Osteocyte (in vitro differentiated cells): ENCODE results near the gene NOS1AP. TPM values are rescaled to one million over a fixed set of nuclear protein-coding genes. Genes with fewer than 3 reads are reported as not detected.

ENCODE experiments used
- DNase-seq: peaks from one replicate; pipeline ENCODE4 v3.0.0; 2021; ENCODE audit warnings: mixed read lengths; ENCODE audit not compliant: unreplicated experiment; ENCODE audit errors: extremely low spot score
- H3K27ac Mint-ChIP-seq: one replicate; pipeline ENCODE4 v1.8.0; 2021; ENCODE audit warnings: mild to moderate bottlenecking, mixed read lengths; ENCODE audit not compliant: unreplicated experiment
- H3K27me3 Mint-ChIP-seq: one replicate; pipeline ENCODE4 v1.8.0; 2021; ENCODE audit warnings: mixed read lengths; ENCODE audit not compliant: unreplicated experiment
- H3K36me3 Mint-ChIP-seq: one replicate; pipeline ENCODE4 v1.8.0; 2021; ENCODE audit warnings: mixed read lengths; ENCODE audit not compliant: unreplicated experiment
- H3K4me1 Mint-ChIP-seq: one replicate; pipeline ENCODE4 v1.8.0; 2021; ENCODE audit warnings: mixed read lengths; ENCODE audit not compliant: unreplicated experiment
- H3K4me3 Mint-ChIP-seq: one replicate; pipeline ENCODE4 v1.8.0; 2021; ENCODE audit warnings: mild to moderate bottlenecking, moderate library complexity, mixed read lengths; ENCODE audit not compliant: unreplicated experiment
- H3K9me3 Mint-ChIP-seq: one replicate; pipeline ENCODE4 v1.8.0; 2021; ENCODE audit warnings: mixed read lengths; ENCODE audit not compliant: unreplicated experiment
- total RNA-seq: library from RNA; stranded (reverse); gene quantifications from 2 replicates; pipeline ENCODE4 v1.2.1, GENCODE V29; 2021
- TF ChIP-seq, protein P1 (sequence below): fragments of 200-600 bp; sonication (generic); IDR thresholded peaks from 2 replicates; pipeline ENCODE4 v1.5.0; 2021; ENCODE audit warnings: antibody characterized with exemption, mild to moderate bottlenecking, moderate library complexity

NOS1AP gene
- total RNA-seq, 1 donor from 2014 or later = 2.5 TPM

DNA sequence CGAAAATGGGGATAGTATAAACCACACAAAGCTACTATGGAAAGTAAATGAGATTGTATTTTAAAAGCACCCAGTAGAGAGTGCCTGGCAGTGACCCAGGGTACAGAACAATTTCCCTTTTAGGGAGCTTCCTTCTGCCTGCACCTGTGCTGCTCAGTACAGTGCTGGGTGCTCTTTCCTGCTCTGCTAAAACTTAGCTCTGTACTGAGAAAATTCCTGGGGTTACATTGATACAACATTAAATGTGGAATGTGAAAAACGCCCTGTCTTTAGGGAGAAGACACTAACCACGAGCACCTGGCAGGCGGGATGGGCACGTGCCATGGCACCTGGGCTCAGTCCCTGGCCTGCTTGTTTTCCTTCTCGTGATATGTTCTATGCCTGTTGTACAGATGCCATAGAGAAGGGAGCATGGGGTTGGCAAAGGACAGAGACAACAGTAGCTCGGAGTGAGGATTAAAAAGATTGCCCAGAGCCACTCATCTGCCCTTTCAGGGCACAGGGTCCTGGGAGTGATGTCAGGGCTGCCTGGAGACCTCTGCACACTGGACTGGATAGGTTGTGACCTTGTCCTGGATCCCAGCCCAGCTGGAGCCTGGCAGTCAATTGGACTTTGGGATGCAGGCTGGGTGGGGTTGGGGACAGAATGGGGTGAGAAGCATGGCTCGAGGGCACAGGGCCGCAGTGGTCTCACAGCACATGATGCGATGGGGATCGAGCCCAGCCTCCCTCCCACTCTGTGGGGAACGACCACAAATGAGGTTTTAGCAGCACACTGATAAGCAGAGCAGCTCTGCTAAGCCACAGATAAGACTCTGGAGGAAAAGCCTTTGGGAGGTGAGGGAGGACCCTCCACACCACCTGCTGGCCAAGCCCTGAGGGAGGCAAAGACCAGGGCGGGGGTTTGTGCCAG, 302.9 kb downstream of the NOS1AP start:
- Mint-ChIP-seq H3K4me3 (no peak overlapping the region), H3K36me3 (peaks cover 3% of the 10 kb centered on the region), H3K4me1 (peaks cover 9% of the 10 kb centered on the region), H3K27me3 (no peaks in the 10 kb centered on the region), H3K9me3 (no peaks in the 10 kb centered on the region), H3K27ac (no peak overlapping the region)
- DNase-seq = no peak
- TF ChIP-seq, protein P1, sequence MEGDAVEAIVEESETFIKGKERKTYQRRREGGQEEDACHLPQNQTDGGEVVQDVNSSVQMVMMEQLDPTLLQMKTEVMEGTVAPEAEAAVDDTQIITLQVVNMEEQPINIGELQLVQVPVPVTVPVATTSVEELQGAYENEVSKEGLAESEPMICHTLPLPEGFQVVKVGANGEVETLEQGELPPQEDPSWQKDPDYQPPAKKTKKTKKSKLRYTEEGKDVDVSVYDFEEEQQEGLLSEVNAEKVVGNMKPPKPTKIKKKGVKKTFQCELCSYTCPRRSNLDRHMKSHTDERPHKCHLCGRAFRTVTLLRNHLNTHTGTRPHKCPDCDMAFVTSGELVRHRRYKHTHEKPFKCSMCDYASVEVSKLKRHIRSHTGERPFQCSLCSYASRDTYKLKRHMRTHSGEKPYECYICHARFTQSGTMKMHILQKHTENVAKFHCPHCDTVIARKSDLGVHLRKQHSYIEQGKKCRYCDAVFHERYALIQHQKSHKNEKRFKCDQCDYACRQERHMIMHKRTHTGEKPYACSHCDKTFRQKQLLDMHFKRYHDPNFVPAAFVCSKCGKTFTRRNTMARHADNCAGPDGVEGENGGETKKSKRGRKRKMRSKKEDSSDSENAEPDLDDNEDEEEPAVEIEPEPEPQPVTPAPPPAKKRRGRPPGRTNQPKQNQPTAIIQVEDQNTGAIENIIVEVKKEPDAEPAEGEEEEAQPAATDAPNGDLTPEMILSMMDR = no peak

DNA sequence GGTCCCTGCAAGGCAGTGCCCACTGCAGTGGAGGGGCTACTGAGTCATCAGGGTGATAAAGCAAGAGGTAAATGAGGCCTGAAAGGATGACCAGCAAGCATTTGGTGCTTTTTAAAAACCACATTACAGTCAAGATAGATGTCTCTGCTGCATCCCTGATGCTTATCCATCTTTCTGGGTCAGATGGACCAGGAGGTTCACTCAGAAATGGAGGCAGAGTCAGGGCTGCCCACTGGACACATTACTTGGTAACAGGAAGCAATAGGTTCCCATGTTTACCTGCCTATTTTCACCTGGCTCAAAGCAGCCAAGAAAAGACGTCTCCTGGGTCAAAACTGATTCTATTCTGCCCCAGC, 303.6 kb downstream of the NOS1AP start:
- peaks cover 9% of the 10 kb centered on the region for H3K4me1 Mint-ChIP-seq
- peaks cover 2% of the 10 kb centered on the region for H3K36me3 Mint-ChIP-seq
- H3K27ac Mint-ChIP-seq = no peak overlapping the region
- no peaks in the 10 kb centered on the region for H3K9me3 Mint-ChIP-seq
- TF ChIP-seq, protein P1 = no peak
- no peak for DNase-seq
- H3K27me3 Mint-ChIP-seq = no peaks in the 10 kb centered on the region
- H3K4me3 Mint-ChIP-seq = no peak overlapping the region

DNA sequence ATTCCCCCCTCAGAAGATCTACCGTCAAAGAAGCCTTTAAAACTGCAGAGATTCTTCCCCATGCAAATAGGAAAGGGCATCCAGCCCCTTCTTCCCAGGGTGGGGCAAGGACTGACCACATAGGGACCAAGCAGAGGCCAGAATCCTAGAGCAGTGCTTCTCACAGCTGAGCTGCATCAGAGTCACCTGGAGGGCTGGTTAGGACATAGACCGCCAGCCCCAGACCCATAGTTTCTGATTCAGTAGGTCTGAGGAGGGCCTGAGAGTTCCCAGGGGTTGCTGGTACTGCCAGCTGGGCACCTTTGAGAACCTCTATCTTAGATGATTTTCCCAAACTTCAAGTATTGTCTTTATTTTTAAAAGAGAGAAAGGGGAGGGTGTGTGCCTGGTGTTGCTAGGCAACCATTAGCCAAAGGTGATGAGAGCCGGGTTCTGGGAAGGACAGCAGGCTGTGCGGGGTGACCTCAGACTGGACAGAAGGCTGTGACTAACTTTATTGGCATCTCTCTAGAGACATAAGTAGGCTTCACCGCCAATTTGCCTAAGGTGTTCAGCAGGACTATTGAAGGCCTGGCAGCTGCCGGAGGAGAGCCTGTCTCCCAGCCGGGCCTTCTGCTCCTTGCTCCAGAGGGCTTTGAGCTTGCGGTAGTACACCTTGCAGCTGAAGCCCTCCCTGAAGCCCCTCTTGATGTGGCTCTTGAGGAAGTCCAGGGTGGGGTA, 304.2 kb downstream of the NOS1AP start:
- Mint-ChIP-seq H3K27me3 (no peaks in the 10 kb centered on the region), H3K36me3 (no peaks in the 10 kb centered on the region), H3K4me1 (peaks cover 9% of the 10 kb centered on the region), H3K9me3 (no peaks in the 10 kb centered on the region), H3K4me3 (no peak overlapping the region), H3K27ac (no peak overlapping the region)
- DNase-seq = no peak
- TF ChIP-seq, protein P1 = no peak

DNA sequence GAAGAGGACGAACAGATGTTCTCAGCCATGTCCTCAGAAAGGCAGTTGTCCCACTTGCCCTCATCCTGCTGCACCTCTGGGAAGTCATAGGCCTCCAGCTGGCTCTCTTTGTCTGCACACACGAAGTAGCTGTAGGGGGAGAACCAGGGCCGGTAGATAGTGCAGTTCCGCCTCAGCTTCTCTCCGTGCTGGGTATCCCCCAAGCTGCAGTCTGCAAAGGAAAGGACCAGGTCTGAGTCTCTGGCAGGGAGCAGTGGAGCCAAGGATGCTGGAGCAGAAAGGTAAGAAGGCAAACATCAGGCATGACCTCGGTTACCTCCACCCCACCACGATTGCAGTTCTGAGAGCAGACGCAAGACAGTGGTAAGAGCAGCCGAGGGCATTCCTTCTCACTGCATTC, 304.9 kb downstream of the NOS1AP start:
- Mint-ChIP-seq H3K4me1 (peaks cover 9% of the 10 kb centered on the region), H3K4me3 (no peak overlapping the region), H3K27me3 (no peaks in the 10 kb centered on the region), H3K36me3 (no peaks in the 10 kb centered on the region), H3K27ac (no peak overlapping the region), H3K9me3 (no peaks in the 10 kb centered on the region)
- TF ChIP-seq, protein P1 = no peak
- DNase-seq = no peak

DNA sequence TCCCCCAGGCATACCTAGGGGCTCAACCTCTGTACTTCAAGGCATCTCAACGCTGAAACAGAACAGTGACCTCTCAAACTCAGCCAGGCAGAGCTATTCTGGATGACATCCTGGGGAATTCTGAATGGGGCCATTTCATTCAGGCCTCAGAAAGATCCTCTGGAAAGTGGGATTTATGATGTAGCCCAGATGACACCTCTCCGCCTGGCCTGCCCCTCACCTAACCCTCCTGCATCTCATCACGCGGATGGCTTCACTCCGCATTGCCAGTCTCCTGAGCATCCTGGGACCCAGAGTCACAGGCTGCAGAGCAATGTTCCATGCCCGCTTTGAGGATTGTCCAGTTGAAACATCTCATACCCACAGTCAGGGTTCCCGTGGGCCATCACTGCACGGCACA, 306.0 kb downstream of the NOS1AP start:
- no peak for DNase-seq
- Mint-ChIP-seq H3K27ac (no peak overlapping the region), H3K9me3 (no peaks in the 10 kb centered on the region), H3K4me1 (peaks cover 9% of the 10 kb centered on the region), H3K4me3 (no peak overlapping the region), H3K27me3 (no peaks in the 10 kb centered on the region), H3K36me3 (no peaks in the 10 kb centered on the region)
- TF ChIP-seq, protein P1 = no peak
